ENCODE measurements around the gene CD6. TPM values are rescaled to one million over a fixed set of nuclear protein-coding genes. Genes with fewer than 3 reads are reported as not detected.

Gene CD6
- polyA plus RNA-seq, 2 of the 4 experiments (the other 2 are of a cell fraction) = 0.06 TPM

DNA sequence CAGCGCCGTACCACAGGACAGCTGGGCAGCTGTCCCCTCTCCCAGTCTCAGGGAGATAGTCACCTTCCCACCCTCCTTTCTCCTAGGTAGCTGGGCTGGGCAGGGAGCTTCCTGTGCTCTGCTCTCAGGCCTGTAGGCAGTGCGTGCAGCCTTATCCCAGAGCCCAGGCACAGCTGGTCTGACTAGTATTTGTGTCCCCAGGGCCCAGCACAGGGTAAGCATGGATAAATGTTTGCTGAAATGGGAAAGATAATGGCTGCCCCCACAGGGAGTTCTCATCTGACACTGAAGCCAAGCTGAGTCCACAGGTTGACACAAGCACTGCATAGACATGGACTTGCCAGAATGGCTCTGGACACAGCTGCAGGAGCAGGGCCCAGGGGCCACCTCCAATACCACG, 29.3 kb upstream of the CD6 start (continued):
- TF ChIP-seq CEBPB (IDR thresholded peaks at IDR 0.05) (no peak), EHMT2 (IDR thresholded peaks at IDR 0.05; ENCODE audit: low read depth) (no peak)

DNA sequence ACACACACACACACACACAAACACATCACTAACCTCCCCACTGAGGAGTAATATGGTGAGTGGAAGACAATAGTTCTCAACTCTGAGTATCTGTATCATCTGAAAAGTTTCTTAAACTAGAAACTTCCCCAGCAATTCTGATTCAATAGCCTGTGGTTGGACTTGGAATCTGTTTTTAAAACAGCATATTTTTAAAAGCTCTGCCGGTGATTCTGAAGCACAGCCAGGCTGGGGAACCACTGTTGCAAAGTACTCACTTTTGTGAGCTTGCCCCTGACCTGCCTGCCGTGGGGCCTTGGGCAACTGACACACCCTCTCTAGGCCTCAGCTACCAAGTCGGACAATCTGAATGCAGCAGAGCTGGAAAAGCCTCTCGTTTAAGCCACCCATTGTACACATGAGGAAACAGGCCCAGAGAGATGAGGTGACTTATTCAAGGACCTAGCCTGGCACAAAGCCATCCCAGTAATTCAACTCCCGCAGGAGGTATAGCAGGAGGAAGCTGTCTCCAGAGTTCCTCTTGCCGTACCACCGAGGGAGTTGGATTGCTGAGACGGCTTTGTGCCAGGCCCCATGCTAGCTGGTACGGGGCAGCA, 28.4 kb upstream of the CD6 start:
- ChIA-PET POLR2A (no interaction called here), CTCF (interaction anchor here (0.6 to 4.3 kb wide), 4 partner anchors 27 to 187 kb away, joined by 3 to 10 read pairs (median 4); no protein-coding TSS in a partner anchor)
- no peak overlapping the region for H3K4me2 ChIP-seq
- no peak for DNase-seq (ENCODE audit: low read depth in 1 of 2, low spot score in 1 of 2)
- 60% methylated on average over 7 of the region's 9 CpGs for WGBS (ENCODE audit: missing lambda C conversion rate)
- H3K9me3 ChIP-seq = no peaks in the 10 kb centered on the region
- no peaks in the 10 kb centered on the region for H3K4me1 ChIP-seq
- no peak overlapping the region for H3K4me3 ChIP-seq
- ATAC-seq = no peak
- TF ChIP-seq MYC (IDR thresholded peaks at IDR 0.05; ENCODE audit: borderline replicate concordance, low read length) = no peak
- no peak for TF ChIP-seq BHLHE40 (IDR thresholded peaks at IDR 0.05; ENCODE audit: low read depth, low read length)
- TF ChIP-seq, protein P1, sequence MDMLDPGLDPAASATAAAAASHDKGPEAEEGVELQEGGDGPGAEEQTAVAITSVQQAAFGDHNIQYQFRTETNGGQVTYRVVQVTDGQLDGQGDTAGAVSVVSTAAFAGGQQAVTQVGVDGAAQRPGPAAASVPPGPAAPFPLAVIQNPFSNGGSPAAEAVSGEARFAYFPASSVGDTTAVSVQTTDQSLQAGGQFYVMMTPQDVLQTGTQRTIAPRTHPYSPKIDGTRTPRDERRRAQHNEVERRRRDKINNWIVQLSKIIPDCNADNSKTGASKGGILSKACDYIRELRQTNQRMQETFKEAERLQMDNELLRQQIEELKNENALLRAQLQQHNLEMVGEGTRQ (IDR thresholded peaks at IDR 0.05) = no peak
- no peak for TF ChIP-seq NR3C1 (IDR thresholded peaks at IDR 0.05)
- TF ChIP-seq HOXB5 (CRISPR knock-in tag; IDR thresholded peaks at IDR 0.05) = no peak
- no peak for FAIRE-seq
- no peak overlapping the region for H3K27ac ChIP-seq

DNA sequence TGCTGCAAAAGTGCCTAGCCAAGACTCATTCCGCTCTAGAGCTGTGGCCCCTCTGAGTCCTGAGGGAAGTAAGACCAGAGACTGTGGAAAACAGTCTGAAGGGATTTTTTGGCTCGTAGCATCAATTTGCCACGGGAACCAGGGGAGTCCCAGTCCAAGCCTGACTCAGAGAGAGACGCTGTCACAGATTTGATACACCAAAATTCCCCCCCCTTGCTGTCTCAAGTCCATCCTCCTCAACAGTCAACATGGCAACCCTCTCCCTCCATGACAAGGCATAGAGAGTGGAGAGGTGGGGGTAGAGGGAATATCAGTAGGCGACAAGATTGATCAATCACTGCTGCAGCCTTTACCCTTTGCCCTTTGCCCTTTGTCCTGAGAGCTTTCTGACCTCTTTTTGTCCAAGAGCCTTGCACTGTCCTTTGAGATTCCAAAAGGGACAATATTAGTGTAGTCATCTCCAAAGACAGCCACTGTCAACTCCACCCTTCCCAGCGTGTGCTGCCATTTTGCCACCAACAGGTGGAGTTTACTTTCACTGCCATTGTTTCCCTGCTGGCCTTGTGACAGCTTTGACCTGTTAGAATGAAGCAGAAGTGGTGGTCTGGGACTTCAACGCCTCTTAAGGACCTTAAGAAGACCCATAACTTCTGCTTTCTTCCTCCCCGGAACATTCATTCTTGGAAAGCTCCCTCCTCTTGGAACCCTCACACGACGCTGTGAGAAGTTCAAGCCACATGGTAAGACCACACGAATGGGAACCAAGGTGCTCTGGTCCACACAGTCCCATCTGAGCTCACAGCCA, 26.8 kb upstream of the CD6 start:
- ChIA-PET POLR2A (no interaction called here), CTCF (interaction anchor here (1.2 to 1.5 kb wide), 2 partner anchors 17 to 186 kb away, joined by 3 to 4 read pairs; no protein-coding TSS in a partner anchor)
- TF ChIP-seq NR3C1 (IDR thresholded peaks at IDR 0.05) (no peak), RARB (CRISPR knock-in tag; IDR thresholded peaks at IDR 0.05) (no peak), MYC (IDR thresholded peaks at IDR 0.05; ENCODE audit: borderline replicate concordance, low read length) (no peak), ZNF302 (CRISPR knock-in tag; IDR thresholded peaks at IDR 0.05) (no peak), EHF (CRISPR knock-in tag; IDR thresholded peaks at IDR 0.05) (no peak), CBX8 (IDR thresholded peaks at IDR 0.05) (no peak), JUNB (IDR thresholded peaks at IDR 0.05) (no peak), HOXB13 (CRISPR knock-in tag; IDR thresholded peaks at IDR 0.05; ENCODE audit: low read depth) (no peak), CEBPB (IDR thresholded peaks at IDR 0.05) (no peak), SMC3 (IDR thresholded peaks at IDR 0.05) (no peak), RCOR1 (IDR thresholded peaks at IDR 0.05; ENCODE audit: low read depth, low read length) (no peak), GATA3 (IDR thresholded peaks at IDR 0.05; ENCODE audit: borderline replicate concordance) (no peak), SREBF2 (IDR thresholded peaks at IDR 0.05) (no peak), EHMT2 (IDR thresholded peaks at IDR 0.05; ENCODE audit: low read depth) (no peak)
- TF ChIP-seq, protein P2, sequence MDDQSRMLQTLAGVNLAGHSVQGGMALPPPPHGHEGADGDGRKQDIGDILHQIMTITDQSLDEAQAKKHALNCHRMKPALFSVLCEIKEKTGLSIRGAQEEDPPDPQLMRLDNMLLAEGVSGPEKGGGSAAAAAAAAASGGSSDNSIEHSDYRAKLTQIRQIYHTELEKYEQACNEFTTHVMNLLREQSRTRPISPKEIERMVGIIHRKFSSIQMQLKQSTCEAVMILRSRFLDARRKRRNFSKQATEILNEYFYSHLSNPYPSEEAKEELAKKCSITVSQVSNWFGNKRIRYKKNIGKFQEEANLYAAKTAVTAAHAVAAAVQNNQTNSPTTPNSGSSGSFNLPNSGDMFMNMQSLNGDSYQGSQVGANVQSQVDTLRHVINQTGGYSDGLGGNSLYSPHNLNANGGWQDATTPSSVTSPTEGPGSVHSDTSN (IDR thresholded peaks at IDR 0.05) = no peak
- TF ChIP-seq, protein P3, sequence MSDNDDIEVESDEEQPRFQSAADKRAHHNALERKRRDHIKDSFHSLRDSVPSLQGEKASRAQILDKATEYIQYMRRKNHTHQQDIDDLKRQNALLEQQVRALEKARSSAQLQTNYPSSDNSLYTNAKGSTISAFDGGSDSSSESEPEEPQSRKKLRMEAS (IDR thresholded peaks at IDR 0.05) = no peak
- FAIRE-seq (no peak), DNase-seq (ENCODE audit: low read depth in 1 of 2, low spot score in 1 of 2) (peak; percentile 25), ATAC-seq (peak in 1 of 2 experiments; percentile 44; a peak in 2 of 6 replicates)
- Histone ChIP-seq H3K9me3 (no peaks in the 10 kb centered on the region), H3K27ac (no peak overlapping the region), H3K4me3 (no peak overlapping the region), H3K4me2 (no peak overlapping the region), H3K4me1 (no peaks in the 10 kb centered on the region)
- WGBS (ENCODE audit: missing lambda C conversion rate) = 61% methylated on average over 11 of the region's 11 CpGs

DNA sequence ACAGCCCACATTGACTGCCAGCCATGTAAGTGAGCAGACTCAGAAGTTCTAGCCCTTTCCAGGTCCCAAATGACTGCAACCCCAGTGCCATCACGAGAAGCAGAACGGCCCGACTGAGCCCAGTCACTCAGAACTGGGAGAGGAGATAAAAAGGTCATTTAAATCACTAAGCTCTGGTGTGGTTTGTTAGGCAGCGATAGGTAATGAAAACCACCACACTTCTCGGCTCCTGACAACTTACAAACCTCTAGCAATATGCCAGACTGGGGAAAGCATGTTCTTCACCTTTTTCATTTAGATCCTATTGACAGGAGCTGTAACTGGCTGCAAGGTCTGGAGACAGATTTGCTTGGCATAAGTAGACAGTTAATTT, 26.2 kb upstream of the CD6 start:
- DNase-seq (ENCODE audit: low read depth in 1 of 2, low spot score in 1 of 2) (no peak), ATAC-seq (no peak), FAIRE-seq (no peak)
- no peaks in the 10 kb centered on the region for H3K4me1 ChIP-seq
- H3K9me3 ChIP-seq = no peaks in the 10 kb centered on the region
- H3K4me2 ChIP-seq = no peak overlapping the region
- 56% methylated on average over 5 of the region's 5 CpGs for WGBS (ENCODE audit: missing lambda C conversion rate)
- ChIA-PET POLR2A (no interaction called here), CTCF (interaction anchor here (1.2 to 1.6 kb wide), 4 partner anchors 8 to 185 kb away, joined by 3 to 6 read pairs (median 4); no protein-coding TSS in a partner anchor)
- H3K27ac ChIP-seq = no peak overlapping the region
- no peak overlapping the region for H3K4me3 ChIP-seq
- no peak for TF ChIP-seq GATA3 (IDR thresholded peaks at IDR 0.05; ENCODE audit: borderline replicate concordance)
- TF ChIP-seq ESRRA (IDR thresholded peaks at IDR 0.05; ENCODE audit: borderline replicate concordance, low read length) = no peak
- TF ChIP-seq HDAC2 (IDR thresholded peaks at IDR 0.05) = no peak
- TF ChIP-seq, protein P4, sequence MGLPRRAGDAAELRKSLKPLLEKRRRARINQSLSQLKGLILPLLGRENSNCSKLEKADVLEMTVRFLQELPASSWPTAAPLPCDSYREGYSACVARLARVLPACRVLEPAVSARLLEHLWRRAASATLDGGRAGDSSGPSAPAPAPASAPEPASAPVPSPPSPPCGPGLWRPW (IDR thresholded peaks at IDR 0.05) = no peak
- TF ChIP-seq FOSB (CRISPR knock-in tag; IDR thresholded peaks at IDR 0.05) = no peak
- TF ChIP-seq, protein P1 (IDR thresholded peaks at IDR 0.05) = no peak
- no peak for TF ChIP-seq TP53 (CRISPR knock-in tag; IDR thresholded peaks at IDR 0.05)
- TF ChIP-seq HOXB13 (CRISPR knock-in tag; IDR thresholded peaks at IDR 0.05; ENCODE audit: low read depth) = no peak
- TF ChIP-seq, protein P5, sequence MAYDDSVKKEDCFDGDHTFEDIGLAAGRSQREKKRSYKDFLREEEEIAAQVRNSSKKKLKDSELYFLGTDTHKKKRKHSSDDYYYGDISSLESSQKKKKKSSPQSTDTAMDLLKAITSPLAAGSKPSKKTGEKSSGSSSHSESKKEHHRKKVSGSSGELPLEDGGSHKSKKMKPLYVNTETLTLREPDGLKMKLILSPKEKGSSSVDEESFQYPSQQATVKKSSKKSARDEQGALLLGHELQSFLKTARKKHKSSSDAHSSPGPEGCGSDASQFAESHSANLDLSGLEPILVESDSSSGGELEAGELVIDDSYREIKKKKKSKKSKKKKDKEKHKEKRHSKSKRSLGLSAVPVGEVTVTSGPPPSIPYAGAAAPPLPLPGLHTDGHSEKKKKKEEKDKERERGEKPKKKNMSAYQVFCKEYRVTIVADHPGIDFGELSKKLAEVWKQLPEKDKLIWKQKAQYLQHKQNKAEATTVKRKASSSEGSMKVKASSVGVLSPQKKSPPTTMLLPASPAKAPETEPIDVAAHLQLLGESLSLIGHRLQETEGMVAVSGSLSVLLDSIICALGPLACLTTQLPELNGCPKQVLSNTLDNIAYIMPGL (CRISPR knock-in tag; IDR thresholded peaks at IDR 0.05; ENCODE audit: borderline replicate concordance) = no peak
- TF ChIP-seq MAZ (IDR thresholded peaks at IDR 0.05; ENCODE audit: borderline replicate concordance, low read depth, low read length) = no peak
